RPMI7951 (cell line): ENCODE data around the gene TRNP1. TPM values are rescaled to one million over a fixed set of nuclear protein-coding genes. Genes with fewer than 3 reads are reported as not detected.
A peak's percentile ranks its signal among the peaks of the same experiment; 100 is the strongest.

ENCODE experiments used
- DNase-seq: peaks from one replicate; pipeline ENCODE4 v3.0.0-alpha.2; 2012; ENCODE audit warnings: low read depth
- total RNA-seq: library from RNA; depleted of rRNA; stranded (reverse); fragments of >200 nt; shearing (Covaris generic); gene quantifications from 2 replicates; pipeline ENCODE4 v1.2.3, GENCODE V29; 2014

Gene TRNP1
- total RNA-seq, 1 experiment from 2014 or later, result 4.6 TPM

DNA sequence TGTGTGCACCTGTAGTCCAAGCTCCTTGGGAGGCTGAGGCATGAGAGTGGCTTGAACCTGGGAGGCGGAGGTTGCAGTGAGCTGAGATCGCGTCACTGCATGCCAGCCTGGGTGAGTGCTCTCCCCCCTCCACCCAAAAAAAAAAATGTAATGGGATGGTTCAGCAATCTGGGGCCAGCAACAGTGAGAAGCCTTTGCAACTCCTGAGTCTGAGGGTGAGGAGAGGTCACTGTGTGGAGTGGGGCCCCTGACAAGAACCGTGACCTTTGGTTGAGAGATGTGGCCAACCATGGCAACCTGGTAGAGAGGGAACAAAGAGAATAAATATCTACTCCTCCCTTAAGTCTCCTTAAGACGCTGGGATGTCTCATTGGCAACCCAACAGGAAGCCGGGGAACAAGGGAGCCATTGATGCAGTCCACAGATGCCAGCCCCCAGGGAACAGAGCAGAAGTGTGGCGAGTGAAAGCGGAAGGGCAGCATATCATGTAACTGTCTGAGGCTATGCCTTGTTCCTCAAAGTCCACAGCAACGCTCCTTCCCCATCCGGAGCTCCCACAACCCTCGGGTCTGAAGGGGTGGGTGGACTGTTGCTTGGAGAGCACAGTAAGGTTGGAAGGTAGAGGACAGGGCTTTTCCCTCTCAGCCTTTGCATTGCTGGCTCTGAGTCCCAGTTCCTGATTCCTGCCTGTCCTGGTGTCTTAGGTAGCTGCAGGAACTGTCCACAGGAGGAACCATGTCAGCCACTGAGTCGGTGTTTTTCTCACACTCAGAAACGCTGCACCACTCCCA is 8.3 kb downstream of the TRNP1 start:
- DNase-seq, result peak; percentile 87

GRCh38 chr1:27003745-27004470 is 10.4 kb downstream of the TRNP1 start:
- DNase-seq, result no peak

GRCh38 chr1:27004471-27005165 is 11.1 kb downstream of the TRNP1 start:
- no peak for DNase-seq

GRCh38 chr1:27005166-27005530 is 11.7 kb downstream of the TRNP1 start:
- no peak for DNase-seq

- no peak for DNase-seq
Measured at GRCh38 chr1:27005648-27006496, 12.4 kb downstream of the TRNP1 start.

GRCh38 chr1:27006683-27007082 is 13.2 kb downstream of the TRNP1 start:
- no peak for DNase-seq

- DNase-seq, result no peak
Measured at GRCh38 chr1:27007909-27008582, 14.6 kb downstream of the TRNP1 start.

DNA sequence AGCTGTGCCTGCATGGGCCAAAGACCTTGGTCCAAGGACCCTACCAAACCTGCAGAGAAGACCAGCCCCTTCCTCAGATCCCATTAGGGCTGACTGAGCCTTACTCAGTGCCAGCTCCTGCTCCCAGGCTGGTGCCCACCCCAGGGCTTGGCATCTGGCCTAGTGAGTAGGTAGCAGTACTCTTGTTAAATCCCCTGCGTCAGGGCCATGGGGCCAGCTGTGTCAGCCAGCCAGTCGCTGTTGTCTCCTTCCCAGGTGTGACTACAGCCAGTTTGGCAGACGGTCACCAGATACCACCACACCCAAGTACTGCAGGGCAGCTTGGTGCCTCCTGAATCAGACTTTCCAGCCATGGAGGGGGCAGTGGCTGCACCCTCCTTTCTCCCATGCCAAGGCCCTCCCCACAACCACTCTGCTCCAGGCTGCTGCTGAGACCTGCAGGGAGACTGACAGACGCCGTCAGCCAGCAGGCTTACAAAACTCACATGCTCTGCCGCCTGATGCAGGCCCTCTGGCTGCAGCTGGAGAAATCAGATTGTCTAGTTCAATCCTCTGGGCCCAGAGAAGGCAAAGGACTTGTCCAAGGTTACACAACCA is 16.2 kb downstream of the TRNP1 start:
- DNase-seq, result no peak

DNA sequence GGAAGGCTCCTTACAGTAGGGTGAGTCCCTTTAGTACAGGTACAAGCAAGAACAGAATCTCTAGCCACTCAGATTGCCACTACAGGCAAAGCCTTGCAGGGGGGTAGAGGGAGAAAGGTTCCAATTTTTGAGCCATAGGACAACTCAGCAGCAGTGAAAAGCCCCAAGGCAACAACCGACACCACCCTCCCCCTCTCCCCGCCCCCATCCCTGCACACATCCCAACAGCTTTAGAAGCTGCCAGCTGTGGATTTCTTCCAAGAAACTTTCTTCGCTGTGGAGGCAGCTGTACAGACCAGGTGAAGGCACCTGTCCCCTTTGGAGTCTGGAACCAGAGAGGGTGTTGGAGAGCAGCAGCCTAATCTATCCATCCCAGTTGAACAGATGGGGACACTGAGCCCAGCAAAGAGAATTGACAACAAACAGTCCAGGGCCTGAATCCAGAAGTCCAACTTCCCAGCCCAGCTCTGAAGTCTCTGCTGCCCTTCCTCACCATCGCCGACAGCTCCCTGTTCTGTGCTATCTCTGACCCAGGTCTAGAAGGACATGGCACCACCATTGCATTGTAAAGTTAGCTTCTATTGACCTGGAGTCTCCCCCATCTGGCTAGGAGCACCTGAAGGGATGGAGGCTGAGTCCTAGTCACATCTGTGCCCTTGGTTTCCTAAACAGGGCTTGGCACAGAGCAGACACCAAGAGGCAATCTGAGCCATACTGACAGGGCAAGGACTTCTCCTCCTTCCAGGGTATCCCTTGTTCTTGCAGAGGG is 16.9 kb downstream of the TRNP1 start:
- DNase-seq, result no peak

DNA sequence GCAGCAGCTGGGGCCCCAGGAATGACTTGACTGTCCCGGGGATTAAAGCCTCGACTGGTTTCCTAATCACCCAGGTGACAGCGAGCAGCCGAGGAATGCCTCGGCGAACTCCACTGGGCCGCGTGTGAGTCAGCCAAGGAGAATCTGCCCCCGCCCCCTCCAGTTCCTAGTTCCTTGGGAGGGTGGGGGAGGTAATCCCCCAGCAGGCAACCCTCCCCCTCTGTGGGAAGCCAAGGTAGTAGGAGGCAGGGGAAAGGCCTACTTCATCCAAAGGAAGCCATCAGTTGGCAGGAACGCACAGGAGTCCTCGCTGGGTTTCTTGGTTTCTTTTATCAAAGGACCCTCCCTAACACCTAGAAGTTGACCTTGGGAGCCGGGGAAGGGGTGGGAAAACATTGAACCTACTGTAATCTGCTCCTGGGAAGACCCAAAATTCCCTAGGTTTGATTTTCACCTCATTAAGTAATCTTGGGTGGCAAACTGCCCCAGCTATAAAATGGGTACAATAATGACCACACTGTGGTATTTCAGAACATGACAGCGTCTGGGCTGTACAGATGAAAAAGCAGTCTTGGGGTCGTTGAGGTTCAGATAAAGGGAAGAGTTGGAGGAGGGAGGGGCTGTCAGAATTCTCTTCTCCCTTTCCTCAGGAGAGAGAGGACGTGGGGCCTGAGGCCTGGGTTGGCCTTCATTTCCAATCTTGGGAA is 17.7 kb downstream of the TRNP1 start:
- peak; percentile 81 for DNase-seq

DNA sequence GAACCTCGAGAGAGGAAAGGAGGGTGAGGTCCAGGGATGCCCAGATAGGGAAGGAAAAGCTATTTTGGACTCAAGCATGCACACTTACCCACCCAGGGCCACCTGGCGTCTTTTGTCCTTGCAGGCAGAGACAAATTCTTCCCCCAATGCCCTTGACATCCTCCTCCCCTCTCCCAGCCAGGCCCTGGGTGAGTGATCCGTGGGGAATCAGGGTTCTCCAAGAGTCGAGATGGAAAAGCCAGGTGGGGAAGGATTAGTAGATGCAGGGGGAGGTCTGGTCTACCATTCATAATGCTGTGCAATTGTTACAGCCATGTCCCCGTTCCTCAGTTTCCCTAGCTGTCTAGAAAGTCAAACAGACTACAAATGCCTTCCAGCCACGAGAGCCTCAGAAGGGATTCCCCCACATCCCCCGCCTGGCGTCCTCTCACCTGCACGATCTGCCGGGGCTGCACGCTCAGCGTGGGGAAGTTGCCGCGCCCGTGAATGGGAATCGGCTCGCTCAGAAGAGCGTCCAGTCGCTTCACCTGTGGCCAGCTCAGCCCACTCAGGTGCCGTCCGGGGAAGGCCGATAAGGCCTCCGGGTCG is 18.6 kb downstream of the TRNP1 start:
- no peak for DNase-seq

GRCh38 chr1:27015260-27015659 is 21.8 kb downstream of the TRNP1 start:
- DNase-seq, result no peak

DNA sequence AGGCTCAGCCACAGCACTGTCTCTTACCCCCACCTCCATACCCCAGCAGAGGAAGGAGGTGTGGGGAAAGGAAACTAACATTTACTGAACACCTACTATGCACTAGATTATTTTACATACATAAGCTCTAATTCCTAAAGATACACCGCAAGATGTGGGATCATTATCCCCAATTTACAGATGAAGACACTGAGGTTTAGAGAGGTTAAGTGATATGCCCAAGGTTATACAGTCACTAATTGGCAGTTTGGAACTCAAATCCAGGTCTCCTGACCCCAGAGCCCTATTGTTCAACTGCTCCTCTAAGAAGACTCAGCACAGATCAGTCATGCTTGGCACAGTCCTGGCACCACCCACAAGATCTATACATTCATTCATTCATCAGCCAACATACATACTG is 22.9 kb downstream of the TRNP1 start:
- DNase-seq, result no peak

DNA sequence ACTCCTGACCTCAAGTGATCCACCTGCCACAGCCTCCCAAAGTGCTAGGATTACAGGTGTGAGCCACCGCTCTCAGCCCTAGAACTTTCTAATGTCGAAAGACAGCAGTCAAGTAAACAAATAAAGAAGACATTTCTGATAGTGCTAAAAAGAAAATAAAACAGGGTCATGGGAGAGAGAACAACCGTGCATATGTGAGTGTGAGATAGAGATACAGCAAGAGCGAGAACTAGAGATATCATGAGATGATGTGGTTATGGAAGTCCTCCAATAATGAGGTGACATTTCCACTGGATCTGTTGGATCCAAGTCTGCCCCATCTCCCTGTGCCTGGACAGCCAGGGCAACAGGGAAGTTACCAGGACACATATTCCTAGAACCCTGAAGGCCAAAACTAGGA is 23.7 kb downstream of the TRNP1 start:
- DNase-seq, result no peak

GRCh38 chr1:27018316-27018715 is 24.8 kb downstream of the TRNP1 start:
- DNase-seq, result no peak

- no peak for DNase-seq
Measured at GRCh38 chr1:27021354-27022031, 28.0 kb downstream of the TRNP1 start.

GRCh38 chr1:27025718-27026117 is 32.2 kb downstream of the TRNP1 start:
- DNase-seq, result no peak
